ENCODE data around the gene GCSAML.

GCSAML gene

DNA sequence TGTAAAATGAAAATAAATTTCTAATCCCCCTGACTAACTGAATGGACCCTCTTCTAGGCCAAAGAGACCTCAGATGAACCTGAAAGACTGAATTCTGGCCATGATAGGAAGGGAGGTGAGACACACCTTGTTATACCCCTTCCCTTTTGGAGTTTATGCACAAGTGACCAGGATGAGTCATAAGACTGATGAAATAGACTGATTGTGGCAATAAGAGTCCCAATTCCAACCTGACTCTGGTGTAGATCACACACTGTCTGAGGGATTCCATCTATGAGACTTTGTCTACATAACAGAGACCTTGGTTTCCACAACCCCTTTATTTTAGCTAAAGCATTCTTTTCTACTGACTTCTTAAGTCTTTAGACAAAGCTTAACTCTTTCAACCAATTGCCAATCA is 25.7 kb downstream of the GCSAML start:
- DNase-seq (ENCODE audit: low spot score), result no peak

DNA sequence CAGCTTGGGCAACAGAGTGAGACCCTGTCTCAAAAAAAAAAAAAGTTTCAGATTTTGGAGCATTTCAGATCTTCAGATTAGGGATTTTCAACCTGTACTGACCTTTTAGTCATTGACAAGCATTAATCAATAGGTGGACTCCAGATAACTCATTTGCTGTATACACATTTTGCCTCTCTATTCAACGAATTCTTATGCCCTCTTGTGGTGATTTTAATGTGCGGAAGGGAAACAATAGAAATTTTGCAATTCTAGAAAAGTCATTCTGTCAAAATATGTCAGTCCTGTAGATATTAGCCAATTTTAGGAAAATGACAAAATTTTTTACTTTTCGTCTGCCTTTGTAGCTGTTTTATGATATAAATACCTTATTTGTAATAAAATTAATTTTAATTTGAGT is 27.6 kb downstream of the GCSAML start:
- no peak for DNase-seq (ENCODE audit: low spot score)

GRCh38 chr1:247578946-247579460 is 30.1 kb downstream of the GCSAML start:
- no peak for DNase-seq (ENCODE audit: low spot score)

DNA sequence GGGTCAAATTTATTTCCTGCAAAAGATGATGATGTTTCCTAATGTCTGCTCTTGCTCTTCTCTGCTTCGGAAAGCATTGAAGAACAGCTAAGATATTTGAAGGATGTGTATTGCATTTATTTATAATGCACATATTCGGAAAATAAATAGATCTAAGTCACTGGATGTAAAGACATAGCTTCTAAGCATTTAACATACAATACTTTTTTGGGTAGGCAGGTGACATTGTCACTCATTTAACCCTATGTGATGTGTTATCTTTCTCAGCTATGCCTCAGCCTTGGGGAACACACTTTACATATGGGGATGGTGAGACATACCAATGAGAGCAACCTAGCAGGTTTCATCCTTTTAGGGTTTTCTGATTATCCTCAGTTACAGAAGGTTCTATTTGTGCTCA is 39.1 kb downstream of the GCSAML start, which contains the start of gene OR2G2:
Gene OR2G2, plus strand, starts transcription at position 301 of the 400 bp plus-strand sequence. Its CDS starts 0 bp downstream, at position 301.
- no peak for DNase-seq (ENCODE audit: low spot score)

DNA sequence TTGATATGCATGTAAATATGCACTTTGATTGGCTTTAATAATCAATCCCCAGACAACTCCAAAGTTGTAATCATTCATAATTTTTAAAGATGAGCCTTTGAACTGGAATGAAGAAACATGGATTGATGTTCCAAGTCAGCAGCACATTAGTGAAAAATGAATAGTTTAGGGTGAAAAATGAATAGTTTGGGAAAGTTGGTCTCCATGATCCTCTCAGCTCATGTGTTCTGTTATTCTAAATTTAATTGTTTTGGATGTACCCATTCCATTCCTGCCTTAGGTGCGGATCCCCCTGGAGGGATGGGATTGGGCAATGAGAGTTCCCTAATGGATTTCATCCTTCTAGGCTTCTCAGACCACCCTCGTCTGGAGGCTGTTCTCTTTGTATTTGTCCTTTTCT is 56.4 kb downstream of the GCSAML start, which contains the start of gene OR2G3:
Gene OR2G3, plus strand, starts transcription at position 301 of the 400 bp plus-strand sequence. Its CDS starts 0 bp downstream, at position 301.
- DNase-seq (ENCODE audit: low spot score), result no peak

DNA sequence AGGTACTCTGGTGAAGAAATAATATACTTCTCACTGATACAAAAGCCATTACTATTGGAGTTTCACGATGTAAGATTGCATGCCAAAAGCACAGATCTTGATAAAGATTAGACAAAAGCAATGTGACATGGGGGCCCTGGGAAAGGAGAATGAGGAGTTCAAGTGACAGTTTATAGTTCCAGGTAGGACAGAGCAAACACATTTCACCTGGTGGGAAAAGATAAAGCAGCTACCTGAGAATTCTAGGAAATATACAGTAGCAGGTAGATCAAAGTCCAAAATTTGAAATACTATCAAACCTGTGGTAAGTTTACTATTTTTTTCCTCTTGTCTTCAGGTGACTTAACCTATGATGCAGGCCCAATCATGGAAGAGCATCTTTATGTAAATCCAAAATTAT is 64.5 kb downstream of the GCSAML start:
- no peak for DNase-seq (ENCODE audit: low spot score)

GRCh38 chr1:247614625-247615024 is 65.7 kb downstream of the GCSAML start:
- DNase-seq (ENCODE audit: low spot score), result no peak
